GM12865 (cell line): ENCODE data around the gene RNF144B.

ENCODE experiments used
- DNase-seq: peaks from one replicate; pipeline ENCODE4 v3.0.0; 2010; ENCODE audit warnings: low read depth
- H3K4me3 ChIP-seq: 2 replicates; pipeline ENCODE4 v1.5.1; 2011; ENCODE audit warnings: mild to moderate bottlenecking, low read depth, low read length, control low read depth
- TF ChIP-seq, protein P1 (sequence below): IDR thresholded peaks from 2 replicates; pipeline ENCODE4 v1.5.1; 2011; ENCODE audit warnings: low read length, control low read depth, low read depth, inconsistent platforms; ENCODE audit not compliant: insufficient read depth; ENCODE audit errors: missing control alignments

The RNF144B gene

DNA sequence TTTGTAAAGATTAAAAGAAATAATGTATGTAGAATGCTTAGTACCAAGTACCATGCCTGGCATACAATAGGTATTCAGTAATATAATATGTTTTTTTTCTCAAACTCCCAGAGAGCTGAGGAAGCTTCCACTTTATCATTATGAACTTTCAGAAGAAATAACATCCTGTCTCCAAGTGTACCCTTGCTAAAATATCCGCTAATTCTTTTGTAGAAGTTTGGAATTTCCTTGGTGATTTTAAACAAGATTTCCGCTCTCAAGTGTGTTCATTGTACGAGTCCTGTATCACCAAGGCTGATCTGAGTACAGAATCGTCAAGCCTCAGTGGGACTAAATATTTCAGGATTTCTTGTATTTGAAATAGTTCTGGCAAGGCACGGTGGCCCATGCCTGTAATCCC lies 16.1 kb upstream of the RNF144B start:
- H3K4me3 ChIP-seq, result no peak overlapping the region
- TF ChIP-seq, protein P1, sequence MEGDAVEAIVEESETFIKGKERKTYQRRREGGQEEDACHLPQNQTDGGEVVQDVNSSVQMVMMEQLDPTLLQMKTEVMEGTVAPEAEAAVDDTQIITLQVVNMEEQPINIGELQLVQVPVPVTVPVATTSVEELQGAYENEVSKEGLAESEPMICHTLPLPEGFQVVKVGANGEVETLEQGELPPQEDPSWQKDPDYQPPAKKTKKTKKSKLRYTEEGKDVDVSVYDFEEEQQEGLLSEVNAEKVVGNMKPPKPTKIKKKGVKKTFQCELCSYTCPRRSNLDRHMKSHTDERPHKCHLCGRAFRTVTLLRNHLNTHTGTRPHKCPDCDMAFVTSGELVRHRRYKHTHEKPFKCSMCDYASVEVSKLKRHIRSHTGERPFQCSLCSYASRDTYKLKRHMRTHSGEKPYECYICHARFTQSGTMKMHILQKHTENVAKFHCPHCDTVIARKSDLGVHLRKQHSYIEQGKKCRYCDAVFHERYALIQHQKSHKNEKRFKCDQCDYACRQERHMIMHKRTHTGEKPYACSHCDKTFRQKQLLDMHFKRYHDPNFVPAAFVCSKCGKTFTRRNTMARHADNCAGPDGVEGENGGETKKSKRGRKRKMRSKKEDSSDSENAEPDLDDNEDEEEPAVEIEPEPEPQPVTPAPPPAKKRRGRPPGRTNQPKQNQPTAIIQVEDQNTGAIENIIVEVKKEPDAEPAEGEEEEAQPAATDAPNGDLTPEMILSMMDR, result no peak
- no peak for DNase-seq

DNA sequence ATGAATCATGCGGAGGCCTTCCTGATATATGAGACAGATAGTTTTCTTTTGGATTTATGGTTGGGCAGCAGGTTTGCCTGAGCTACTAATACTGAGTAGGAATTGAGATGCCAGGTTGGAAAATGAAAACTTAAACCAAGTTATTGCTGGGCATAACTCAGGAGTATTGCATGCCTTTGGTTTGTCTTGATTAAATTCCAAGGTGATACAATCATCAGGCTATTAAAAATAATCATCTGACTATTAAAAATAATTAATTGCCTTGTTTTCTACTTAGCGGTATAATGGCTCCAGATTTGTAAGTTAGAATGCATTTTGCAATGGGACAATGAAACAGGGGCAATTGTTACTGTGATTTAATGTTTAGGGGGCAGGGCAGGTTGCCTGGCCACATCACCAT lies 15.5 kb upstream of the RNF144B start:
- TF ChIP-seq, protein P1, result no peak
- DNase-seq, result no peak
- no peak overlapping the region for H3K4me3 ChIP-seq

DNA sequence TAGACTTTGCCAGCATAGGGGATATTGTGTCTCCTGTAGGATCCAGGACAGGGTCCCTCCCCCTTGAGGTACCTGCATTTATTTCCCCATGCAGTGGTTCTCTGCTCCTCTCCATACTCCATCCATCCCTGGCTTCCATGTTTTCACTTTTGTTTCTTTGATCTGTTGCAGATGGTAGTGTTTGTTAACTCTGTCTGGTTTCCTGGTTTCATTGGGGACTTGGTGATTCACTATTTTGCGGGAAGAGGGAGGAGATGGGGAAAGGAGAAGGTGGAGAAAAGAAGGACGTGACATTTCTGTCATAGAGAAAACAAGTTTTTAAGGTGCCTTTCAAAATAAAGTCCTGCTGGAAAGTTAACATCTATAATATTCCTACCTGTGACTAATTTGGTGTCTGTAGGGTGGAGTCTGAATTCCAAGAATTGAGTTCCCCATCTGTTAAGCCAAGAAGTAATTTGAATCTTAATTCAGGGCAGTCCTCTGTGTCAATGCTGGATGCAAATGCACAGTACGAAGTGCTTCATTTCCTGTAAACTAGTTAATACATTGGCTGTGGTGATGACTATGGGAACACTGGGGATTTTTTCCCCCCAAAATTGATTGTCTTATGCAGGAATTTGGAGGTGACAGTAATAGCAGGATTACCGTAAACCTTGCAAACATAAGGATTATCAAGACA lies 6.9 kb upstream of the RNF144B start:
- no peak overlapping the region for H3K4me3 ChIP-seq

DNA sequence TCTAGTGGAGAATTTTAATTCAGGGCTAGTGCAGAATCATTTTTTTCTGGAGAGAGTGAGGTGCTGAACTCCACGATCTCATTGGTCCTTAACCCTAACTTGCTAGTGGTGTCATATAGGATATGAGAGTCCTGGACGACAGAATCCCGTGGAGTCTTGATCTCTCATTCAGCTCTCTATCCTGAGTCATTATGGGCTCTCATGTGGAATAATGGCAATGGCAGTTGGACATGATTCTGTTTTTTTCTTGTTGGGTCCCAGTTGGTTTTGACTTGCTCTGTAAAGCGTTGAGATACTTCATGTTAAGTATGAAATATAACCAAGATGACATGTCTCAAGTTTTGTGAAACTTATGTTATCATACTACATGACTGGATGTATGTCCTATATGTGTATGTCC lies 6.3 kb upstream of the RNF144B start:
- no peak for DNase-seq
- TF ChIP-seq, protein P1, result no peak
- H3K4me3 ChIP-seq, result no peak overlapping the region

More for the DNA sequence above, 6.9 kb upstream of the RNF144B start:
- TF ChIP-seq, protein P1, result no peak
- no peak for DNase-seq

DNA sequence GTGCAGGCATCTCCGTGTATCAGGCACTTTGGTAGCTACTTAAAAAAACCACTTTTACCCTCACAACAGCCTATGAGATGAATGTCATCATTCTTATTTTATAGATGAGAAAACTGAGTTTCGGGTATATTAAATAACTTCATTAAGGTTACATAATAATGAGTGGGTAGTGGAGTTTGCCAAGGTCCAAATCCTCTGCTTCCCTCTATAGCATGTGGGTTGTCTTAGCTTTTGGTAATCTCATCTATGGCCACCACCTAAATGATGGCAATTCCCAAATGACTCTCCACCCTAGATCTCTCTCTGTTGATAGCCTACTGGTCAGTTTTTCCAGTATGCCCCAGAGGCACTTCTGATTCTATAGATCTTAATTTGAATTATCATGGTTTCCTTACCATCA lies 3.7 kb upstream of the RNF144B start:
- TF ChIP-seq, protein P1, result no peak
- H3K4me3 ChIP-seq, result no peak overlapping the region
- no peak for DNase-seq

DNA sequence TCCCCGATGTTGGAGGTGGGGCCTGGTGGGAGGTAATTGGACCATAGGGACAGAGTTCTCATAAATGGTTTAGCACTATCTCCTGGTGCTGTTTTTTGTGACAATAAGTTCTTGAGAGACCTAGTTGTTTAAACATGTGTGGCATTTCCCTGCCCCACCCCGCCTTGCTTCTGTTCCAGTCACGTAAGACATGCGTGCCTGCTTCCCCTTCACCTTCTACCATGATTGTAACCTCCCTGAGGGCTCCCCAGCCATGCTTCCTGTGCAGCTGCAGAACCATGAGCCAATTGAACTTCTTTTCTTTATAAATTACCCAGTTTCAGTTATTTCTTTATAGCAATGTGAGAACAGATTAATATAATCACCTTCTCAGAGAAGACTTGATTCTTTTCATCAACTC lies 2.5 kb upstream of the RNF144B start:
- no peak for DNase-seq
- no peak overlapping the region for H3K4me3 ChIP-seq
- TF ChIP-seq, protein P1, result no peak
